ENCODE data around the gene DOK4. TPM values are rescaled to one million over a fixed set of nuclear protein-coding genes. Genes with fewer than 3 reads are reported as not detected.
A peak's percentile ranks its signal among the peaks of the same experiment; 100 is the strongest.

Gene DOK4
- total RNA-seq, 1 donor from 2014 or later: 43.9 TPM

- ATAC-seq (peak; percentile 16), DNase-seq (ENCODE audit: low spot score) (no peak)
Observed at GRCh38 chr16:57479205-57479975, 6.9 kb downstream of the DOK4 start.

GRCh38 chr16:57478396-57479204, 7.7 kb downstream of the DOK4 start:
- no peak for ATAC-seq
- DNase-seq (ENCODE audit: low spot score): no peak

- DNase-seq (ENCODE audit: low spot score) (no peak), ATAC-seq (no peak)
Observed at GRCh38 chr16:57477531-57478202, 8.6 kb downstream of the DOK4 start.

GRCh38 chr16:57476546-57477410, 9.5 kb downstream of the DOK4 start:
- no peak for ATAC-seq

GRCh38 chr16:57475711-57476339, 10.5 kb downstream of the DOK4 start:
- DNase-seq (ENCODE audit: low spot score) (peak; percentile 45), ATAC-seq (no peak)

More at GRCh38 chr16:57476546-57477410, 9.5 kb downstream of the DOK4 start:
- DNase-seq (ENCODE audit: low spot score): peak; percentile 34

- no peak for ATAC-seq
- peak; percentile 42 for DNase-seq (ENCODE audit: low spot score)
Observed at GRCh38 chr16:57474671-57475661, 11.3 kb downstream of the DOK4 start.

GRCh38 chr16:57473906-57474305, 12.4 kb downstream of the DOK4 start:
- DNase-seq (ENCODE audit: low spot score) (peak; percentile 39), ATAC-seq (no peak)

- ATAC-seq: no peak
- DNase-seq (ENCODE audit: low spot score): no peak
Observed at GRCh38 chr16:57473176-57473840, 13.0 kb downstream of the DOK4 start.

- DNase-seq (ENCODE audit: low spot score): no peak
- peak; percentile 4 for ATAC-seq
Observed at GRCh38 chr16:57472665-57473060, 13.6 kb downstream of the DOK4 start.

- peak; percentile 87 for DNase-seq (ENCODE audit: low spot score)
- ATAC-seq: peak; percentile 78
Observed at GRCh38 chr16:57471852-57472664, 14.2 kb downstream of the DOK4 start.

- ATAC-seq (peak; percentile 42), DNase-seq (ENCODE audit: low spot score) (peak; percentile 54)
Observed at GRCh38 chr16:57471209-57471608, 15.1 kb downstream of the DOK4 start.

GRCh38 chr16:57470711-57471110, 15.6 kb downstream of the DOK4 start:
- DNase-seq (ENCODE audit: low spot score) (peak; percentile 76), ATAC-seq (peak; percentile 47)

- ATAC-seq (no peak), DNase-seq (ENCODE audit: low spot score) (no peak)
Observed at GRCh38 chr16:57469917-57470470, 16.3 kb downstream of the DOK4 start.

GRCh38 chr16:57469046-57469445, 17.2 kb downstream of the DOK4 start:
- DNase-seq (ENCODE audit: low spot score) (peak; percentile 44), ATAC-seq (no peak)

GRCh38 chr16:57468346-57468745, 17.9 kb downstream of the DOK4 start:
- no peak for ATAC-seq
- DNase-seq (ENCODE audit: low spot score): no peak

GRCh38 chr16:57464523-57464922, 21.8 kb downstream of the DOK4 start:
- ATAC-seq: no peak
- no peak for DNase-seq (ENCODE audit: low spot score)

- peak; percentile 58 for ATAC-seq
- DNase-seq (ENCODE audit: low spot score): no peak
Observed at GRCh38 chr16:57462978-57463362, 23.3 kb downstream of the DOK4 start.
